CD4-positive, alpha-beta T cell (primary cell): ENCODE data around the gene CD9. TPM values are rescaled to one million over a fixed set of nuclear protein-coding genes. Genes with fewer than 3 reads are reported as not detected.

ENCODE experiments used
- ATAC-seq: fragments of 200-7000 bp; cut with Tn5 transposase; one replicate; pipeline ENCODE4 v1.10.0; 2022; ENCODE audit warnings: mild to moderate bottlenecking; ENCODE audit not compliant: poor library complexity
- CTCF ChIA-PET: fragments of 350-600 bp; sonication (Branson Sonifier 250); formaldehyde crosslinking; loops from one replicate; lab custom pipeline; 2021; ENCODE audit warnings: antibody characterized with exemption, inconsistent platforms; lab: Charles Lee
- POLR2A ChIA-PET: fragments of 350-600 bp; sonication (Branson Sonifier 250); formaldehyde crosslinking; loops from one replicate; lab custom pipeline; 2021; ENCODE audit warnings: antibody characterized with exemption, inconsistent platforms; lab: Charles Lee
- DNase-seq, 14 experiments: peaks; one replicate each; pipeline ENCODE4 v3.0.0-alpha.2; 2013 to 2020; ENCODE audit warnings: mixed read lengths in 2 of 14
- H3K27ac ChIP-seq, 2 donors: one replicate each; pipeline versions ENCODE4 v1.5.1 to v1.7.0; 2013; ENCODE audit warnings: low read length in 2 of 2, low read depth in 1 of 2, mild to moderate bottlenecking in 1 of 2
- H3K27me3 ChIP-seq, 2 experiments: 1 replicate in 1 of 2; 2 replicates in 1 of 2; pipeline versions ENCODE4 v1.6.1 to v1.7.0; 2013; ENCODE audit warnings: low read length in 2 of 2, control low read depth in 1 of 2, mild to moderate bottlenecking in 1 of 2, moderate library complexity in 1 of 2; ENCODE audit not compliant: insufficient read depth in 2 of 2, control insufficient read depth in 1 of 2
- H3K36me3 ChIP-seq: one replicate; pipeline ENCODE4 v1.6.1; 2013; ENCODE audit warnings: low read length, control low read depth; ENCODE audit not compliant: insufficient read depth
- H3K4me1 ChIP-seq: one replicate; pipeline ENCODE4 v1.6.1; 2013; ENCODE audit warnings: low read length, control low read depth; ENCODE audit not compliant: insufficient read depth
- H3K4me3 ChIP-seq: one replicate; pipeline ENCODE4 v1.5.1; 2013; ENCODE audit warnings: mild to moderate bottlenecking, low read length, moderate library complexity
- H3K9me3 ChIP-seq, 2 experiments: 1 replicate in 1 of 2; 2 replicates in 1 of 2; pipeline versions ENCODE4 v1.6.1 to v1.7.0; 2013; ENCODE audit warnings: low read length in 2 of 2, mild to moderate bottlenecking in 2 of 2, control low read depth in 1 of 2, moderate library complexity in 1 of 2; ENCODE audit not compliant: control insufficient read depth in 1 of 2, insufficient read depth in 1 of 2
- H3K27ac Mint-ChIP-seq: one replicate; pipeline ENCODE4 v1.8.0; 2020; ENCODE audit warnings: mixed read lengths
- H3K27me3 Mint-ChIP-seq: one replicate; pipeline ENCODE4 v1.8.0; 2021; ENCODE audit warnings: mixed read lengths
- H3K36me3 Mint-ChIP-seq: one replicate; pipeline ENCODE4 v1.8.0; 2021; ENCODE audit warnings: low read depth, mixed read lengths
- H3K4me1 Mint-ChIP-seq: one replicate; pipeline ENCODE4 v1.8.0; 2021; ENCODE audit warnings: low read depth, mixed read lengths
- H3K4me3 Mint-ChIP-seq: one replicate; pipeline ENCODE4 v1.8.0; 2020; ENCODE audit warnings: mild to moderate bottlenecking, mixed read lengths
- H3K9me3 Mint-ChIP-seq: one replicate; pipeline ENCODE4 v1.8.0; 2020; ENCODE audit warnings: mixed read lengths
- intact Hi-C, 2 experiments: fragments of 100-400 bp; cut with DNase I in 1 of 2; cut with micrococcal nuclease in 1 of 2; formaldehyde crosslinking; loops; one replicate each; pipeline versions ENCODE4 v1.15.1 to v1.9.0; 2023 to 2025; cut with DNase I, micrococcal nuclease
- total RNA-seq, 174 experiments: library from RNA in 2 of 174; stranded (reverse) in 2 of 174; gene quantifications; one replicate each; pipeline ENCODE4 v1.2.3 and lab custom pipeline; 2021 to 2026
- TF ChIP-seq, protein P1 (sequence below): fragments of 200-600 bp; IDR thresholded peaks from one replicate; pipeline ENCODE4 v1.8.0; 2022; ENCODE audit warnings: antibody characterized with exemption, mild to moderate bottlenecking

The CD9 gene
- total RNA-seq, 2 experiments from 2014 or later: 0.36 to 0.66 TPM

DNA sequence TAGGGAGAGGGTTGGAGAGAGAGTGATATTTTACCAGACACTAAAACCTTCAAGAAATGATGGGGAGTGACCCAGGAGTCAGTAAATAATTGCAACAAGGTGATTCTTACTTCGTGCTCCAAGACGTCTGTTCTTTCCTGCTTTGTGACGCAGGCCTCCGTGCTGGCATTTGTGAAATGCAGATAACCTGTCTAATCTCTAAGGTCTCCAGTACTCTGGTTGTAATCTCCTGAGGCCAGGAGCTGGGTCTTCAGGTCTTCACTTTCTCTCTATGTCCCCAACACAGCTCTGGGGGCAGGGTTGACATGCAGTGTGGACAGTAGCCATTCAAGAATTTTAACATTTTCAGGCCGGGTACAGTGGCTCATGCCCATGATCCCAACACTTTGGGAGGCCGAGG is 53.1 kb downstream of the CD9 start:
- Histone ChIP-seq H3K4me1 (no peaks in the 10 kb centered on the region), H3K36me3 (no peaks in the 10 kb centered on the region), H3K27ac (no peak overlapping the region), H3K9me3 (no peaks in the 10 kb centered on the region), H3K4me3 (no peak overlapping the region), H3K27me3 (peaks cover 0 to 6% of the 10 kb centered on the region in 2 experiments)
- H3K4me1 Mint-ChIP-seq: no peaks in the 10 kb centered on the region
- no peaks in the 10 kb centered on the region for H3K36me3 Mint-ChIP-seq
- H3K9me3 Mint-ChIP-seq: no peaks in the 10 kb centered on the region
- H3K27me3 Mint-ChIP-seq: peaks cover 13% of the 10 kb centered on the region
- DNase-seq (no peak), ATAC-seq (no peak)
- CTCF ChIA-PET: no interaction called here
- POLR2A ChIA-PET: no interaction called here
- no peak overlapping the region for H3K27ac Mint-ChIP-seq
- intact Hi-C loops: no loop called here
- TF ChIP-seq, protein P1, sequence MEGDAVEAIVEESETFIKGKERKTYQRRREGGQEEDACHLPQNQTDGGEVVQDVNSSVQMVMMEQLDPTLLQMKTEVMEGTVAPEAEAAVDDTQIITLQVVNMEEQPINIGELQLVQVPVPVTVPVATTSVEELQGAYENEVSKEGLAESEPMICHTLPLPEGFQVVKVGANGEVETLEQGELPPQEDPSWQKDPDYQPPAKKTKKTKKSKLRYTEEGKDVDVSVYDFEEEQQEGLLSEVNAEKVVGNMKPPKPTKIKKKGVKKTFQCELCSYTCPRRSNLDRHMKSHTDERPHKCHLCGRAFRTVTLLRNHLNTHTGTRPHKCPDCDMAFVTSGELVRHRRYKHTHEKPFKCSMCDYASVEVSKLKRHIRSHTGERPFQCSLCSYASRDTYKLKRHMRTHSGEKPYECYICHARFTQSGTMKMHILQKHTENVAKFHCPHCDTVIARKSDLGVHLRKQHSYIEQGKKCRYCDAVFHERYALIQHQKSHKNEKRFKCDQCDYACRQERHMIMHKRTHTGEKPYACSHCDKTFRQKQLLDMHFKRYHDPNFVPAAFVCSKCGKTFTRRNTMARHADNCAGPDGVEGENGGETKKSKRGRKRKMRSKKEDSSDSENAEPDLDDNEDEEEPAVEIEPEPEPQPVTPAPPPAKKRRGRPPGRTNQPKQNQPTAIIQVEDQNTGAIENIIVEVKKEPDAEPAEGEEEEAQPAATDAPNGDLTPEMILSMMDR: no peak
- H3K4me3 Mint-ChIP-seq: no peak overlapping the region

DNA sequence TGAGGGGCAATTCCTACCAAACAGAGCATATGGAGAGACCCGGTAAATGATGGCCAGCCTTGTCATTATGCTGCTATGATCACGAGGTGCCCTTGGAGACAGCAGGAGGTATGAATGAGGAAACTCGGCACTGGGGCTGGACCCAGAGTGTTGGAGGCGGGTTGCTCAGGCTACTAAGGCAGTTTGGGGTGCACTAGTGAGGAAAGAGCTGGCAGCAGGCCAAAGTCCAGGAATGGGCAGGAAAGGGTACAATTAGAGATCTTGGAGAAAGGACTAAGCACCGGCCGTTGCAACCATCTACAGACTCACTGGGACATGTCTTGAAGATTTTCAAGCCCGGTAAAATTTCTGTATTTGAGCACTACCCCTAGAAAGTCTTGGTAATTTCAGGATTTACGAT is 54.3 kb downstream of the CD9 start:
- POLR2A ChIA-PET: no interaction called here

DNA sequence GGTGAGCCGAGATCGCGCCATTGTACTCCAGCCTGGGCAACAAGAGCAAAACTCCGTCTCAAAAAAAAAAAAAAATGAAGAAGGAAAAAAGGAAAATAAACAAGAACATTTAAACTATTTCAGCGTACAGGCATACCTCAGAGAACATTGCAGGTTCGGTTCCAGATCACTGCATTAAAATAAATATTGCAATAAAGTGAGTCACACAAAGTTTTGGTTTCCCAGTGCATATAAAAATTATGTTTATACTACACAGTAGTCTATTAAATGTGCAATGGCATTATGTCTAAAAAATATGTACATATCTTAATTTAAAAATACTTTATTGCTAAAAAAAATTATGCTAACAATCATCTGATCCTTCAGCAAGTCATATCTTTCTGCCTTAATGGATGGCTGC is 56.8 kb downstream of the CD9 start:
- H3K9me3 Mint-ChIP-seq: no peaks in the 10 kb centered on the region
- no peaks in the 10 kb centered on the region for H3K36me3 Mint-ChIP-seq
- no peak for DNase-seq
- no peak overlapping the region for H3K4me3 Mint-ChIP-seq
- H3K4me1 Mint-ChIP-seq: no peaks in the 10 kb centered on the region
- POLR2A ChIA-PET: no interaction called here
- TF ChIP-seq, protein P1: no peak
- intact Hi-C loops: no loop called here
- Histone ChIP-seq H3K27ac (no peak overlapping the region), H3K36me3 (no peaks in the 10 kb centered on the region), H3K27me3 (peaks cover 0 to 2% of the 10 kb centered on the region in 2 experiments), H3K4me1 (no peaks in the 10 kb centered on the region), H3K9me3 (no peaks in the 10 kb centered on the region), H3K4me3 (no peak overlapping the region)
- no peak overlapping the region for H3K27ac Mint-ChIP-seq
- peaks cover 4% of the 10 kb centered on the region for H3K27me3 Mint-ChIP-seq
- no peak for ATAC-seq
- CTCF ChIA-PET: no interaction called here

More for the DNA sequence above, 54.3 kb downstream of the CD9 start:
- Mint-ChIP-seq H3K9me3 (no peaks in the 10 kb centered on the region), H3K4me1 (no peaks in the 10 kb centered on the region), H3K36me3 (no peaks in the 10 kb centered on the region), H3K27me3 (peaks cover 7% of the 10 kb centered on the region), H3K27ac (no peak overlapping the region), H3K4me3 (no peak overlapping the region)
- no peak for ATAC-seq
- CTCF ChIA-PET: no interaction called here
- TF ChIP-seq, protein P1: no peak
- no peaks in the 10 kb centered on the region for H3K9me3 ChIP-seq
- no peak overlapping the region for H3K27ac ChIP-seq
- DNase-seq: no peak
- intact Hi-C loops: no loop called here
- H3K4me1 ChIP-seq: no peaks in the 10 kb centered on the region
- peaks cover 0 to 6% of the 10 kb centered on the region in 2 experiments for H3K27me3 ChIP-seq
- no peaks in the 10 kb centered on the region for H3K36me3 ChIP-seq
- no peak overlapping the region for H3K4me3 ChIP-seq
